GM18858 (cell line): Measurements from ENCODE around the gene PRUNE2.
A peak's percentile ranks its signal among the peaks of the same experiment; 100 is the strongest.
"Not testable (repeated sequence)": the region's sequence is repeated elsewhere in the genome, so short reads cannot be mapped to it uniquely, and the experiment has no call there.

Experiments used
- ATAC-seq: cut with Tn5 transposase; IDR thresholded peaks from one replicate; pipeline ENCODE4 v1.9.1; 2021; ENCODE audit not compliant: unreplicated experiment

Gene PRUNE2

DNA sequence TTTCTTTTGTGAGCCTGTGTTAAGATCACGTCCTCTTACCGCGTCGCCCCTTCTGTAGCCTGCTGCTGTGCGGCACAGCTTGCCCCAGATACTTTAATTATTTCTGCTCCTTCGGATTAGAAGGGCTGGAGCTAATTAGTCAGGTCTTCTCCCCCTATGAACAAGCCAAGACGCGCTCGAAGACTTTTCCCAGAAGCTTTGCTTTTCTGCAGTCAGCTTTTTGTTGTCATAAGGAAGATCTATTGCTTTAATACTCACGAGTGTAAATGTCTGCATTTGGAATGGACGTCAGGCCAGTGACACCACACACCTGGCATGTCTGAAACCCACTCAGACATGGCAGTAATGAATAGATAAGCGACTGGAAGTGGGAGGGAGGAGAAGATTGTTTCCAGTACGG is 37.0 kb downstream of the PRUNE2 start:
- no peak for ATAC-seq

DNA sequence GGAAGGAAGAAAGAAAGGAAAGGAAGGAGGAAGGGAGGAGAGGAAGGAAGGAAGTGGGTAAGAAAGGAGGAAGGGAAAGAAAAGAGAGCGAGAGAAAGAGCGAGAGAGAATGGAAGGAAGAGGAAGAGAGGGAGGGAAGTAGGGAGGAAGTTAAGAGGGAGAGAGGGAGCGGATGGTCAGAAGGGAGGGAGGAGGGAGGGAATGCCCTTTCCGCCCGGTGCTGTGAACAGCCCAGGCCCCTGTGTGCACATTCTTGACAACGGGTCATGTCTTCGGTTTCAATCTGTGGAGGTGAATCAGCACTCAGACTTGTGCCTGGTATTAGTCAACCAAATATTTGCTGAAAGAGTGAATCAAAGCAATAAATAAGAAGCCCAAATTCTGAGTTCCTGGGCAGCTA is 39.2 kb downstream of the PRUNE2 start:
- no peak for ATAC-seq

DNA sequence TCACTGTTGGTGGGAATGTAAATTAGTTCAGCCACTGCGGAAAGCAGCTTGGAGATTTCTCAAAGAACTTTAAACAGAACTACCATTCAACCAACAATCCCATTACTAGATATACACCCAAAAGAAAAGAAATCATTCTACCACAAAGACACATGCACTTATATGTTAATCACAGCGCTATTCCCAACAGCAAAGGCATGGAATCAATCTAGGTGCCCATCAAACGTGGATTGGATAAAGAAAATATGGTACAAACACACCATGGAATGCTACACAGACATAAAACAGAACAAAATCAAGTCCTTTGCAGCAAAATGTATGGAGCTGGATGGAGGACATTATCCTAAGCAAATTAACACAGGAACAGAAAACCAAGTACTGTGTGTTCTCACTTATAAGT is 42.1 kb downstream of the PRUNE2 start:
- no peak for ATAC-seq

DNA sequence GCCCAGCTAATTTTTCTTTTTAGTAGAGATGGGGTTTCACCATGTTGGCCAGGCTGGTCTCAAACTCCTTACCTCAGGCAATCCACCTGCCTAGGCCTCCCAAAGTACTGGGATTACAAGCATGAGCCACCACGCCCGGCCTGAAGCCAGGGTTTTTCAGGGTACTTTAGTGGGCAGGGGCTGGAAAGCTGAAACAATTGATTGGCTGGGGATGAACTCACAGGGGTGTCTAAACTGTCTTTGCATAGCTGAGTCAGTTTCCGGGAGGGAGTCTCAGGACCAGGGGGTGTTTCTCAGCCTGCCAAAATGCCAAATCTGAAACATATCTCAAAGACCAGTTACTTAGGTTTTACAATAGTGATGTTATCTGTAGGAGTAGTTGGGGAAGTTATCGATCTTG is 46.1 kb downstream of the PRUNE2 start:
- no peak for ATAC-seq

DNA sequence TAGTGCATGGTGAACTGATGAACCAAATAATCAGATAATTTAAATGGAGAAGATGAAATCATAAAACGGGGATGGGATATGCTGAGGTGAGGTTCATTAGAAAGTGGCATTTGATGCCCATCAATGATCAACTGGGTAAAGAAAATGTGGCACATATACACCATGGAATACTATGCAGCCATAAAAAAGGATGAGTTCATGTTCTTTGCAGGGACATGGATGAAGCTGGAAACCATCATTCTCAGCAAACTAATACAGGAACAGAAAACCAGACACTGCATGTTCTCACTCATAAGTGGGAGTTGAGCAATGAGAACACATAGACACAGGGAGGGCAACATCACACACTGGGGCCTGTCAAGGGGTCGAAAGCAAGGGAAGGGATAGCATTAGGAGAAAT is 47.7 kb downstream of the PRUNE2 start:
- not testable (repeated sequence) for ATAC-seq

DNA sequence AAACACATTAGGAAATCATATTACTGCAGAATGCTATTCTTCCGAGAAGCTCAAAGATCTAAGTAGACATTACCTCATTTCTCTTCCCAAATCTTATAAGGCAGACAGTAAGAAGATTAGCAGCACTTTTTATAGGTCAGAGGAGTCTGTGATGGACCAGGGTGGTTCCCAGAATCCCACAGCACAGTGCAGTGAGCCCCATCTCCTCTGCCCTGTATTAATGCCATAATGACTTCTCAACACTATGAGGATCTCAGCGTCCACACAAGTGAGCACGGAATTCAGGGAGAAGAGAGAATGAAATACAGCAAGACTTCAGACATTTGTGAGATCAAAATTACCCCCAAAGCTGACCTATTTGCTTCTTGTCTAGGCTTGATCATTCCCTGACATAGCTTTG is 49.9 kb downstream of the PRUNE2 start:
- ATAC-seq, result no peak

DNA sequence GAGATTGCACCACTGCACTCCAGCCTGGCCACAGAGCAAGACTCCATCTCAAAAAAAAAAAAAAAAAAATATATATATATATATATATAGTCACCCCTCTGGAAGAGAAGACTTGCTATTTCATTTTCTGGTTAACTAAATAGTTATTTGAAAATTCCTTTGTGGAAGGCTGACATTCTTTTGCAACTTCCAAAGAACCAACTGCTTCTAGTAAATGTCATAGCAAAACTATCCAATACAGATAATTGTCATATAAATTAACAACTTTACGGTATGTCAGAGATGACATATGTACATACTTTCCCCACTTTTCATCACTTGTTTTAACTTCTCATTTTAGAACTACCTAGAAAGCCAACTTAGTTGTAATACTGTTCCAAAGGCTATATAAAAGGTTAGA is 50.9 kb downstream of the PRUNE2 start:
- no peak for ATAC-seq

DNA sequence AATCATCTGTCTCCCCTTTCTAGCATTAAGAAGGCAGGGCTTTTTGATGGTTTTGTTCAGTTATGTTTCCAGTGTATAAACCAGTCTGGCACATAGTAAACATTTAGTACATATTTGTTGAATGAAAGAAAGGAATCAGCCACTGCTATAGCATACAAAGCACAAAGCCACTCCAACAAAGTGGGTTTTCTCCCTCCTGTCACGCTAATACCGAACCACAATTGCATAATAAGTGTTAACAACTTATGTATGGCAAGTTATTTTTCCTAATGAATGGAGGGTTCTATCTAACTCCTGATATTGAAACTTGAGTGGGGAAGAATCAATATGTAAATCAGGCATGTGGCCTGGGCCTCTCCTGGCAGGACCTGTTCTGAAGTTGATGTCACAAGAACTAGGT is 53.9 kb downstream of the PRUNE2 start:
- no peak for ATAC-seq

DNA sequence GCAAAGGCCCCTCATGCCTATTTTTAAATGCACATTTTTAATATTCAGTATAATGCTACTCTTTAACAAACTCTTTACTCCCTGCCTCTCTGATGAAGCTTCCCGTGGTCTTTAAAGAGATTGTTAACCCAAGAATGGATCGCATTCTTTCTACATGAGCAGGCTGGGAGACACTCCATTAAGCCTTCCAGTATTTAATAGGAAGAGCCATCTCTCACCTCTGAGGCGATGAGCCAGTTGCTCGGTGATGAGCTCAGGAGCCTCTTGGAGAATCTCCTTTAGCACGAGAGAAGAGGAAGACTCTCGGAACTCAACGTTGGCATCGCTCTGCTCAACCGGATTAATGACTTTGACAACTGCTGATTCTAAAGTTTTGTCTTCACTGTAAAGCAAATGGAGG is 59.6 kb downstream of the PRUNE2 start:
- ATAC-seq, result no peak

DNA sequence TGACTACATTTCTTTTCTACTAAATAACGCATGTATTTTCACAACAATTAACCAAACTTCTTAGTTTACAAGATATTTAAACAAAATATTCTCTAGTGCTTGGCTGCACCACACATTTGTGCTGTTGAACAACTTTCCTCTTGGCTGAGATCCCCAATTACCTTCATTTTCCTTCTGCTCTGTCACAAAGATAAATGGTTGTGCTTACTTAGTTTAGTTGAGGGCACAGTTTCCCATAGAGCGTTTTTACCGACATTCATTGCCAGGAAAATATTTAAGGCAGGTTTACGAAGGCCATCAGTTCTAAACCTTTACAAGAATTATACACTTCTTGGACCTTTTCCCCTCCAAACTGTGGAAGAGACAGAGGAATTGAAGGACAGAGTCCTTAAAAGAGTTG is 60.7 kb downstream of the PRUNE2 start:
- ATAC-seq, result no peak

DNA sequence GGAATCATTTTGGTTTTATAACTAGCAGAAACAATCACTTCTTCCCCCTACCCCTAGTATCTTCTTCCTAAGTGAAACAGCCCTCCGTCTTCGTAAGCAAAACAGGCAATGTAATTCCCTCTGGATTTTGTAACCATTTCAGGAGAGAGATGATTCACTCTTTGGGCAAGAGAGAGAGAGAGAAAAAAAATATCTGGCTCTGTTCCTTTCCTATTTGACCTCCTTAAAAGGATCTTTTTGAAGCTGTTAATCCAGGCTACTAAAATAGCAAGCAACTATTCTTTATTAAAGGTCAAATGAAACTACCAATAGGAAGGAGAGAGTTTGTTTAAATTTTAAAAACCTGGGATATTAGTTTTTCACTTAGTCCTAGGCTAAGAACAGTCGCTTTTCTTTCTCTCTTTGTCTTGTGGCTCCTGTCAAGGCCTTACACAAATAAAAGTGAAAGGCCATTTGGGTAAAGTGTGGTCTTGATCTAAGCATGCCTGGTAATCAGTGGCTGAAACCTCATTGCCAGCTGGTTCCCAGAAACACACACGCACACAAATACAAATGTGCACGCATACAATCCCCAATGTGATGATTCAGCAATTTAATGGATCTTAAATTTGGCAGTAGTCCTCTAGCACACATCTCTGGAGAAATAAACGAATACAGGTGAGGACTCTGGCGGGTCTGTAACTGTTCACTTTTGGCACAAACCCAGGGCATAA is 70.2 kb downstream of the PRUNE2 start:
- ATAC-seq, result no peak

DNA sequence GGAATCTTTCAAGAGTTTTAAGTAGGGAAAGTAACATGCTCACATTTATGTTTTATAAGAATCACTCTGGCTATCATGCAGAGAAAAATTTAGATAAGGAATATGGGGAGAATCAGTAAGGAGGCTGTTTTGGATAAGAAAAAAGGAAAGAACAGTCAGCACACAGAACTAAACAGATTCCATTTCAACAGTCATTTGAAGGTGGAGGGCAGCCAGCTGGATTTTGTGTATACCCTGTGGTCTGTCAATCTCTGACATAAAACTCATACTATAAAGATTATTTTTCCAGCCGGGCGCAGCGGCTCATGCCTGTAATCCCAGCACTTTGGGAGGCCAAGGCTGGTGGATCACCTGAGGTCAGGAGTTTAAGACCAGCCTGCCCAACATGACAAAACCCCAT is 77.5 kb downstream of the PRUNE2 start:
- no peak for ATAC-seq

DNA sequence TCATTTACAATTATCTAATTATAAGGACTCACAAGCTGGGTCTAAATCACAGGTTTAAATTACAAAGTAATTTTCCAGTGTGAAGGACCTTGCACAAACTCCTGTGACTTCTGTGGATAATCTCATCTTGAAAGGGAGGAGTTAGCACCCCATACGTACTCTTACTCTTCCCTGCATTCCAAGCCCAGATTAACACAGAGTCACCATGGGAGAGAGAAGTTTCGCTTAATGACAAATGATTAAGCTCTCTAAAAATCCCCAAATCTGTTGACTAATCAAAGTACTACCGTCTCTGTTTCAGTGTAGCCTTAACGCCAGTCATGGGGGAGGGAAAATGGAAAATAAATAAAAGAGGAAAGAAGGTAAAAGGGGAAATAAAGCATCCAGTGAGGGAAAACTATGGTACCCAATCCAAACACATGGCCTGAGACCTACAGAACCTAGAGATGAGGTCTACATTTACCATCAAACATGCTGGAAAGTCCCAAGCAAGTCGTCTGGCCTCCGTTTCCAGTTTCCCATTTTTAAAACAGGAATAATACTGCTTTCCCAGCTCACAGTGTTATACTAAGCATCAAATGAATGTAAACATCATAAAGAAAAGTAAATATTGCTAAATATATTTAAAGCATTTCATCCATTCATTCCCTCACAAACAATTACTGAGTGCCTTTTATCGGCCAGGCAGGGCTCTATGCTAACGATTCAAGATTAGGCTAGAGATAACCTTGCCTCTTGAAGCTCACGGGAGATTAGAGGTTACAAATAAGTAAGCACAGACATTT is 78.4 kb downstream of the PRUNE2 start:
- ATAC-seq, result no peak

DNA sequence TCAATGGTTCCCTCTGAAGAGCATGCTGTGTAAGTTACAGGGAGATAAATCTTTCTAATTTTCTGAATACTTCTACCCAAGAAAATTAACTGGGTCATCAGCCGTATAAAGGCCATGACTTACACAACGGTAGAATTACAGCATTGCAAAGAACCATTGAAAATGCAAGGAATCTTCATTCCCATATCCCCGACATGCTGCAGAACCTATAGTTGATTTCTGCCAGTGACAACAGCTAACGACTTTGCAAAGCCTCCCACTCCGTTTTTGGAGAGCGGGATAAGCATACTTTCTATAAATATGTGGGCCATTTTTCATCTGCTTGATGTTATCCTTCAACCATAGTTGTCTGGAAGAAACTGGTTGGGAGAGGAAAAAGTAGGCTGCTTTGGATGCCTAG is 85.5 kb downstream of the PRUNE2 start:
- no peak for ATAC-seq

DNA sequence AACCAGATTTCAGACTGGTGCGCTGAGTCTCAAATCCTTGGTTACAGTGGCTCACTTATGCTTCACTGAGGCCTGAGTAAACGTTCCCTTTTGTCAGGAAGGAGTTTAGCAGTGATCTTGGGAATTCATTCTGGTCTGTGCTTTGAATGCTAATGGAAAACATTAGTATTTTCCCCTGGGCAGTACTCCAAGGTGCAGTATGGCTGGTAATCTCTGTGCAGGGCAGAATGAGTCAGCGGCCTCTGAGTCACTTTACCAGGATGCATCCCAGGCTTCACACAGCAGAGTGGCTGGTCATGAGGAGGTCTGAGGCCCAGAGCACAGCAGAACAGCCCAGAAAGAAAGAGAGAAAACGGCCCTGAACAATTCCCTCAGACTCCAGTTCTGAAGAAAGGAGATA is 87.6 kb downstream of the PRUNE2 start:
- ATAC-seq, result no peak

DNA sequence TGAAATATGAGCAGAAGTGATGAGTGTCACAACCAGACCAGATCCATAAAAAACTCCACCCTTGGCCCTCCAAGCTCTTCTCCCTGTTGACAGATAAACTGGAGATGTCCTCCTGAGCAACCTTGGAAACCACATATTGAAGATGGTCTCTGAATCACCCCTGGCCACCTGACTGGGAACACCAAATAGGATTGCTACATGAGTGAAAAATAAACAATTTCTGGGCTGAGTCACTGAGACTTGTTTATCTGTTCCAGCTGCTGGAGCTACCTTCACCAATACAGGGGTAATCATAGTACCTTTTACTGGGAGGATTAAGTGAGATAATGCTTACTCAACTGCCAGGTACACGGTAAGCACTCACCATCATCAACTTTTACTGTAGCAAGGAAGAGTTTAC is 88.4 kb downstream of the PRUNE2 start:
- no peak for ATAC-seq

DNA sequence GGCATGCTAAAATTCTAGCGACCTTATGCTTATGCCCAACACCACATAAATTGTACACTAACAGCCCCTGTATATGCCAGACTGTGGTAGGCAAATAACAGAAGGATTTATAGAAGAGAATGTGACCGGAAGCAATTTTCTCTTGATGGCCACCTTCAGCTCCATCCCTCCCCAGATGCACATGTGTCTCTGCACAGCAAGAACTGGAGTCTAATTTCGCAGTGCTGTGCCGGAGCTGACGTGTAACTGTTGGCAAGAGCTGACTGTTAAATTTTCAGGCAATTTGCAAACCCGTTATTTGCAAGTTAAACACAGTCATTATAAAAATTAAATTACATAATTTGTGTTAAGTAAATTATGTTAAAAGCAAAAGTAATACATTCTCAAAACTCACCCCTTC is 93.3 kb downstream of the PRUNE2 start:
- no peak for ATAC-seq

DNA sequence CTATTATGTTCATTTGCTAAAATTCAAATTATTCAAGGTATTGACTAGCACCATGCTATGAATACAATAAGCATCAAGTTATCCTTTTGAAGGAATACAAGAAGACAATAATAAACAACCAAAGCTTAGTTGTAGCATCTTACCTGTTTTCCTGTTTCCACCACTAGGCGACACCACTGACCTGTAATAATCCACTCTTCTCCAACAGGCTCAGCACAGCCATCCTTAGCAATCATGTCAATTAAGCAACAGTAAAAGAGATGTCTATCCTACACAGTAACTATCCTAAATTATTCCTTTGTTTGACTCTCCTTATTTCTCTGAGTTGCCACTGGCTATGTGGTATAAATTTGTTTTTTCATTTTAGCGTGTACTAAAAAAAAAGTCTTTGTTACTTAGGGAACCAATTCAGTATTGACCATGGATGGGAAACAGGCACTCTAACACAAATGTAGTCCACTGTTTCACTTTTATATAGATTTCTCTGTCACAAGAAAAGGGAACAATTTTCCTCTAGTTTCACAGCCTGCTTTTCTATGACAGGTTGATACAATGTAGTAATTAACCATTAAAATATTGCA is 95.4 kb downstream of the PRUNE2 start:
- ATAC-seq, result peak; percentile 88

DNA sequence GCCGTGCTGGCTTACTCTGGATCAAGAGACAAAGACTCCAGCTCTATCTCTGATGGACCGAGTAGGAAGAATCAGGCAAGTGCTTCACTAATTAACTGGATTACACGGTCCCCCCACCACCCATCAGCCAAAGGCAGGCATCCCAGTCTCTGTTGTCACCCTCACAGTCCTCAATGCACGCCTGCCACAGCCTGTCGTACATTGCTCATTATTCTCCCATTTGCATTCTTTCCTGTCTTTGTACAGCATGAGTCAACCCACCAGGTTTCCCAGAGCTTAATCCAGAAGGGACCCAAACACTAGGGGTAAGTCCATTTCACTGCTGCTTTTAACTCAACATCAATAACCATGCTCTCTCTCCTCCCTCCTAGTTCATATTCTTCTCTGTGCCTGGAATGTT is 97.3 kb downstream of the PRUNE2 start:
- no peak for ATAC-seq

DNA sequence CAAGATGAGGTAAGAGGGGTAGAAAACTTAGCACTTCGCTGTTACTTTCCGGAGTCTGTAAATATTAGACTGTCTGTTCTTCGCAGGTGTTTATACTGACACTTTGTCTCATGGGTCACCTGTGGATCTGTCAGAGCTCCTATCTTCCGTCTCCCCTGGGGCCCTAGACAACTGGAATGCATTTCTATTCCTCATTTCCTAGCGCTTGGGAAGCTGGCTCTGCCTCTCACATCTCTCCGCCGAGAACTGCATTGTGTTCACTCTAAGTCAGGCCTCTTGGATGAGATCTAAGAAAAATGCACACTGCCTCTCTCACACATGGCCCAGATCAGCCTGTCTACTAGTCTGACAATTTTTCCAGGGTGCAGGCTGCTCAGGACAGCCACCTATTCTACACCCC is 102.2 kb downstream of the PRUNE2 start:
- no peak for ATAC-seq

DNA sequence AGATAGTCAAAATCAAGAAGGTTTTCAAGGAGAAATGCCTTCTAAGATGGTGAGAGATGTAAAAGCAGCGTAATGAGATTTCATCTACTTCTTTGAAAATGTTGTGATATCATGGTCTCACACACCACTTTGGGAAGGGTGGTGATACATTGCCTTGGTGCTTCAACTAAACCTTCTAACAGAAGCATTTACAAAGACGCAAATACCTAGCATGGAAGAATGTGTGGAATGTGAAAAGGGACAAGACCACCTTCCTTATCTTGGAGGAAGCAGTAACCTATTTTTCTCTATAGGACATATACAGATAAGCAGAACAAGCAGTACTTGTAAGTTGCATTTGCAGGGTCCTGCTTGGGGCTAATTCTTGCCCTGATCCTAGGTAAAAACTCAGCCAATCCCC is 102.8 kb downstream of the PRUNE2 start:
- ATAC-seq, result no peak

DNA sequence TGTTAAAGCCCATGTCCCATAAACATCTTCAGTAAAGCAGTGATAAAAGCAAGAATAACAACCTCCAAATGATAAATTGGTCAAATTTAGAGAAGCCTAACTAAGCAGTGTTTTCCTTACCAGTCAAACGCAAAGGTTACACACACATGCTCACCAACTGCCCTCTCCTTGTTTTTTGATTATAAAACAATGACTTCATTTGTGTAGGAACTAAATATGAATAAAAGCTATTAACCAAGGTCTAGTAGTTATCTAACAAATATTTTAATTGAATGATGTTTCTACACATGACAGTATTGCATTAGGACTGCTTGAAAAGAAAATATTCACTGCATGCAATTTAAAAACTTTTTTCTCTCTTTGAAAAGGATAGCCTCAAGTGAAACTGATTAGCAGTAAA is 105.0 kb downstream of the PRUNE2 start:
- ATAC-seq, result no peak
